A673 (cell line): ENCODE results near the gene CDC25A.

ENCODE experiments used
- EZH2 ChIP-seq: fragments of 200-600 bp; sonication (generic); IDR thresholded peaks from 2 replicates; pipeline ENCODE4 v1.6.1; 2017; ENCODE audit warnings: borderline replicate concordance, low read depth, mild to moderate bottlenecking, mixed read lengths, antibody characterized with exemption, low read length; ENCODE audit not compliant: poor library complexity, severe bottlenecking
- TF ChIP-seq, protein P1 (sequence below): fragments of 300-800, 200-600 bp; sonication (generic); conservative IDR thresholded peaks from 2 replicates; pipeline ENCODE4 v1.5.1; 2017; ENCODE audit warnings: low read depth, mild to moderate bottlenecking, antibody characterized with exemption, low read length, moderate library complexity, mixed read lengths

DNA sequence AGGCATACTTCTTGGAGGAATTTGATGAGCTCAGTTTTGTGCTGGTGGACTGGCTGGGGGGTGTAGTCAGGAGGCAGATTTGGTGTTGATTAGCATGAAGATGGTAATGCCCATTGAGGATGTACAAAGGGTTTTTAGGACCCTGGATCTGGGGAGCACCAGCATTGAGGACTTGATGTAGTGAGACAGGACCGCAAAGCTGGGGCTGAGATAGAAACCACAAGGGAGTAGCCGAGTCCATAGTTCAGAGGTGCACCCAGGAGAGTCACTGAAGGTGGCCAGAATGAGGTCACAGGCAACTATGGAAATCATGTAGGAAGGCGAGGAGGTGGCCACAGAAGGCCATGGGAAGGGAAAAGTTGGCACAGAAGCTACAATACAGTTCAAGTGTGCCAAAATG, 2.7 kb upstream of the CDC25A start:
- TF ChIP-seq EZH2 = no peak
- TF ChIP-seq, protein P1, sequence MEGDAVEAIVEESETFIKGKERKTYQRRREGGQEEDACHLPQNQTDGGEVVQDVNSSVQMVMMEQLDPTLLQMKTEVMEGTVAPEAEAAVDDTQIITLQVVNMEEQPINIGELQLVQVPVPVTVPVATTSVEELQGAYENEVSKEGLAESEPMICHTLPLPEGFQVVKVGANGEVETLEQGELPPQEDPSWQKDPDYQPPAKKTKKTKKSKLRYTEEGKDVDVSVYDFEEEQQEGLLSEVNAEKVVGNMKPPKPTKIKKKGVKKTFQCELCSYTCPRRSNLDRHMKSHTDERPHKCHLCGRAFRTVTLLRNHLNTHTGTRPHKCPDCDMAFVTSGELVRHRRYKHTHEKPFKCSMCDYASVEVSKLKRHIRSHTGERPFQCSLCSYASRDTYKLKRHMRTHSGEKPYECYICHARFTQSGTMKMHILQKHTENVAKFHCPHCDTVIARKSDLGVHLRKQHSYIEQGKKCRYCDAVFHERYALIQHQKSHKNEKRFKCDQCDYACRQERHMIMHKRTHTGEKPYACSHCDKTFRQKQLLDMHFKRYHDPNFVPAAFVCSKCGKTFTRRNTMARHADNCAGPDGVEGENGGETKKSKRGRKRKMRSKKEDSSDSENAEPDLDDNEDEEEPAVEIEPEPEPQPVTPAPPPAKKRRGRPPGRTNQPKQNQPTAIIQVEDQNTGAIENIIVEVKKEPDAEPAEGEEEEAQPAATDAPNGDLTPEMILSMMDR = no peak
